DMS79 treated with DMSO at 0.1 percent for 48 hours (cell line): ENCODE data around the gene UBE2J2.

Source experiments
- DNase-seq: peaks from one replicate; lab custom pipeline; 2025; lab: John Stamatoyannopoulos, UW

The UBE2J2 gene

DNA sequence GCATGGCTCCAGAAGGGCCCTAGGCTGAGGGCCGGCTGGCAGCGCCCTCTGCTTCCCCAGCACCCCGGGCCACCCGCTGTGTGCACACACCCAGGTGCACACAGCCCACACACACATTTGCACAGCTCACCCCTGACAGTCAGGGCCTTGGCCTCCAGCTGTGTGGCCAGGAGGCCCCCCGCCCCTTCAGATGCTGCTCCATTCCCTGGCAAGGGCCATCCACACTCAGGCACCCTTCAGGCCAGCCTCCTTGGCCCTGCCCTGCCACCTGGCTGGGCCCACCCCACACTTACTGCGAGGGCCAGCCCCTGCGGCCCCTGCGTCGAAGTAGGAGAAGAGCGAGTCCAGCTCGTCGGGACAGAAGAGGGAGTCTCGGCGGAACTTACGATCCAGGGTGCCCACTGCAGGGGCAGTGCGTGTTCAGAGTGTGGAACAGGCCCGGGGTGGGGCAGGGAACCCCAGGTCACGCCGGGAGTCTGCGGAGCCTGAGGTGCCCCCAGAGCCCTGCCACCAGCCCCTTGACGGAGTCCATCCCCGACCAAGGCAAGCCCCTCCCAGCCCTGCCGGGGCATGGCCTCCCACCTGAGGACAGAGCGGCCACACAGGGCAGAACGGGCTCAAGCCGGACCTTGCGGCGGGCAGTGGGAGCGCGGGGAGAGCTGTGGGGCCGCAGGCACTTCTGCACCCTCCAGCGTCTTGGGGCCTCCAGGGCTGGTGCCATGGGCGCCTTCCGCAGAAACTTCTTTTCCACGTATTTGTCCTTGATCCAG is 21.7 kb upstream of the UBE2J2 start:
- no peak for DNase-seq

DNA sequence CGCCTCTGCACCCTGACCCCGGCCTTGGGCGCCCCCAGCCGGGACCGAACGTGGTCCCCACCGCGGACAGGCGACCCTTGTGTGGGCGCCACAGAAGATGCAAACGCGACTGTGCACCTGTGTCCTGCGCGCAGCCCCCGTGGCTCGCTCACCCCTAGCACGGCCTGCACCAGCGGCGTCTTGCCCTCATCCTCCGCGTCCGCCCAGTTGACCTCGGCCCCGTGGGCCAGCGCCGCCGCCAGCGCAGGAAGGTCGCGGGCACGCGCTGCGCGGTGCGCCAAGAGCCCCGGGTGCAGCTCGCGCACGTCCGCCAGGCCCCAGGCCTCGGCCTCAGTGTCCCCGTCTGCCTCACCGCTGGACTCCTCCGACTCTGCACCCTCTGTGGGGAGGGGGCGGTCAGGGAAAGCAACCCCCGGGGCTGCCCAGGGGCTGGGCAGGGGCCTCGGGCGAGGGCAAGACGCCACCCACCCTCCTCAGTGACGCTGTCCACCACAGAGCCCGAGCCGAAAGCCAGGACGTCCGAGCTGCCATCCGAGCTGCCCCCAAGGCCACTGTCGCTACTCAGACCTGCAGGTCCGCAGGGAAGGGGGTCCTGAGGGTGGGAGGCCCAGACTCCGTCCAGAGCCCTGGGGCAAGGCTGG is 20.7 kb upstream of the UBE2J2 start:
- no peak for DNase-seq

DNA sequence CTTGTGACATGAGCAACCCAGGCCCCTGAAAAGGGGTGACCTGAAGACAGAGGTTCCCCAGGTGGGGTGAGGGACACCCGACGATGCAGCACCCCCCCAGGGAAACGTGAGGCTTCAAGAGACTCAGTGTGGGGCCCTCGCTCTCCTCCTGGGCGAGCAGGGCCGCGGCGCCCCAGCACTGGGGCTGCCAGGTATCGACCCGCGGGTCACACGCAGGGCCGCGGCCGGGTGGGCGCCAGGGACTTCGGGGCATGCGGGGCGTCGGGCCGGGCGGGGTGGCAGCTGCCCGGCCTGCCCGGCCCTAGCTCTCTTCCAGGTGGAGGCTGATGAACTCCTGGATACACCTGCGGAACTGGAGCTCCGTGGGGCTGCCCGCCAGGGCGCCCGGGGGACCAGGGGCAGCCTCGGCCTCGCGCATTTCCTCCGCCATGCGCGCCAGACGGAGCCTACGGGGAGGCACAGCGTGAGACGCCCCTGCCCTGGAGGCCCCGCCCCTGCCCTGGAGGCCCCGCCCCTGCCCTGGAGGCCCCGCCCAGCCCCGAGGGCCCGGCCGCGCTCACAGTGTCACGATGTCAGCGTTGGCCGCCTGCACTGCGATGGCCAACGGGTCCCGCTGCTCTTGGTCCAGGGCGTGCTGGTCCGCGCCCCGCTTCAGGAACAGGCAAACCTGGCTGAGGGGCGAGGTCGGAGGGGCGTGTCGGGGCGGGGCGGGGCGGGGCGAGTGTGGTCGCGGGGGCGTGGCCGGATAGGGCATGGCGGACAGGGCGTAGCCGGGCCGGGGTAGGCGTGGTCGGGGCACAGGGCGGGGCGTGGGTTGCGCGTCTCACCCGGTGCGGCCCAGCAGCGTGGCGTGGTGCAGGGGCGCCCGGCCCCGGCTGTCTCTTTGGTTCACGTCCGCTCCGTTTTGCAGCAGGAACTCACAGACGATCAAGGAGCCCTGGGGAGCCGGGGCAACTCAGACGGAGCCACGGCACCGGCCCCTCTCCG is 19.9 kb upstream of the UBE2J2 start:
- no peak for DNase-seq

DNA sequence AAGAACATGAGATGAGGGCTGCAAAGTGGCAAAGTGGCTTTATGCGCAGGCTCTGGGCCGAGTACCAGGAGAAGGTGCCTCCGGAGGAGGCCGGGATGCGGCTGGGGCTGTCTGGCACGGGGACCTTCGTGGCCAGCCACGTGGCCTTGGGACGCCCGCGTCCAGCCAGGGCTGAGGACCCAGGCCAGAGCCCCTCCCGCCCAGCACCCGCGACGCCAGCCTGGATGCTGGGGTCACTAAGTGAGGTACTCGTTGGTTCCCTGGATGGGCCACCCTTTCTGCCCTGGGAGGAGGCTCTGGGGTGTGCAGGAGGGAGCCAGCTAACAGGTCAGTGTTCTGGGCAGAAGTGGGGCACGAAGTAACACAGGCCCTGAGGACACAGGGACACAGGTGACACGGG is 19.2 kb upstream of the UBE2J2 start:
- DNase-seq: no peak

DNA sequence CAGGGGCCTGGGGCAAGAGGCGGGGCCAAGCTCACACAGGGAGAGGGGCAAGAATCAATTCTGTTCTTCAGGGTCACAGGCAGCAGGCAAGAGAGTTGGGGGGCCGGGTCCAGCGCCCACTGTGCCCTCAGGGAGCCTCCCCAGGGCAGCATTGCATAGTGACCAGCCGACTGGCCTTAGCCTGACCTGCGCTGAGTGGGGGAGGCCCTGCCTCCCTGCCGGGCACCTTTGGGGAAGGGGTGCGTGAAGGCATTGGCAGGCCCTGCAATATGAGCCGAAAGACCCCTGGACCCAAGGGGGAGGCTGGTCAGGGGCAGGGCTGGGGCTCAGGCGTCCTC is 18.8 kb upstream of the UBE2J2 start:
- no peak for DNase-seq

DNA sequence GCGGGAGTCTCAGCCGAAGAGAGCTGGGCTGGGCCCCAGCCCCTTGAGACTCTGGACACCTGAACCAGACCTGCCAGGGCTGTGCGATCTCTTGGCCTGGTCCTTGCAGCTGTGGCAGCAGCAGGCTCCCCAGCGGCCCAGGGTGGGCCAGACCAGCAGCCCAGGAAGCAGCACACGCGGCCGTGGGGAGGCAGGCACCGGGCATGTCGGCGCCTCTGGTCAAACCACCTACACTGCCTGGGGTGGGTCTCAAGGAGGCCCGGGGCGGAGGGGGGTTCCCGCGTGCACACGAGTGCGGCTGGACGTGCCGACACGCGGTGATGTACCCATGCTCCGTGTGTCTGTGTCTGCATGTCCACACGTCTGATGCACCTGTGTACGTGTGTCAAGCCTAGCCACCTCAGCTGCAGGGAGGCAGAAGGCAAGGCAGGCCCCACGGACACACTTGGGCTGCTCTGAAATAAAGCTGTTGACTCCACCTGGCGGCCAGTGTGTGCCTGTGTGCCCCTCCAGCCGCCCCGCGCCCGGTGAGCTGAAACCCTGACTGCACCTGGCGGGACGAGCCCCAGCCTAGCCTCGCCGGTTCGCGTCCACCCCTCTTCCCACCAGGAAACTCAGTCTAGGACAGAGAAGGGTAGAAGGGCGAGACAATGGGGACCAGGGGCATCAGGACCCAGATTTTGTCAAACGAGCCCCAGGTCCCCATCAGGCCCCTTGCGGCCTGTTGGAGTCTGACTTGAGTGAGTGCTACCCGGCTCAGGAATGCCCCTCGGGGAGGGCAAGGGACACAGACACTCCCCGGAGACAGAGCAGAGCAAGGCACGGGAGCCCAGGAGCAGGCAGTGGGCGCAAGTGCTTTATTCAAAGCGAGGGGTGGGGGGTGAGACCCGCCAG is 18.1 kb upstream of the UBE2J2 start:
- DNase-seq: peak; percentile 90

DNA sequence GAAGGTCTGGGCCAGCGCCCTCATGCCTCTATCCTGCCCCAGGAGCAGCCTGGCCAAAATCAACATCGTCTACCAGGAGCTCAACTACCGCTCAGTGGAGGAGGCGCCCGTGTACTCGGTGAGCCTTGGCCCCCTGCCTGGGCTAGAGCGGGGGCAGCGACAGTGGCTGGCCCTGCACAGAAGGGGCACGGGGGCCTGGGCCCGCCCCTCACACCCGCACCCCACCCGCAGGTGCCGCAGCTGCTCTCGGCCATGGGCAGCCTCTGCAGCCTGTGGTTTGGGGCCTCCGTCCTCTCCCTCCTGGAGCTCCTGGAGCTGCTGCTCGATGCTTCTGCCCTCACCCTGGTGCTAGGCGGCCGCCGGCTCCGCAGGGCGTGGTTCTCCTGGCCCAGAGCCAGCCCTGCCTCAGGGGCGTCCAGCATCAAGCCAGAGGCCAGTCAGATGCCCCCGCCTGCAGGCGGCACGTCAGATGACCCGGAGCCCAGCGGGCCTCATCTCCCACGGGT is 17.4 kb upstream of the UBE2J2 start:
- peak; percentile 62 for DNase-seq

DNA sequence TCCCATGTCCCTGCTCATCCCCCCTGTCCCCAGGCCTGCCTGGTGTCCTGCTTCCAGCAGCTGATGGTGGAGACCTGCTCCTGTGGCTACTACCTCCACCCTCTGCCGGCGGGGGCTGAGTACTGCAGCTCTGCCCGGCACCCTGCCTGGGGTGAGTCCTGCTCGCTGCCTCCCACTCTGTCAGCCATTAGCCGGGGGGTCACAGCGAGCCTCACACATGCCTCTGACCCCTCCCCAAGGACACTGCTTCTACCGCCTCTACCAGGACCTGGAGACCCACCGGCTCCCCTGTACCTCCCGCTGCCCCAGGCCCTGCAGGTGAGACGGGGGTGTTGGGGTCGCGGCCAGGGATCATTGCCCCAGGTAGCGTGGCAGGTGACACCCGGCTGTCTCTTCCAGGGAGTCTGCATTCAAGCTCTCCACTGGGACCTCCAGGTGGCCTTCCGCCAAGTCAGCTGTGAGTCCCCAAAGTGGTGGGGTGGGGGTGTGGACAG is 16.6 kb upstream of the UBE2J2 start:
- DNase-seq: peak; percentile 35

DNA sequence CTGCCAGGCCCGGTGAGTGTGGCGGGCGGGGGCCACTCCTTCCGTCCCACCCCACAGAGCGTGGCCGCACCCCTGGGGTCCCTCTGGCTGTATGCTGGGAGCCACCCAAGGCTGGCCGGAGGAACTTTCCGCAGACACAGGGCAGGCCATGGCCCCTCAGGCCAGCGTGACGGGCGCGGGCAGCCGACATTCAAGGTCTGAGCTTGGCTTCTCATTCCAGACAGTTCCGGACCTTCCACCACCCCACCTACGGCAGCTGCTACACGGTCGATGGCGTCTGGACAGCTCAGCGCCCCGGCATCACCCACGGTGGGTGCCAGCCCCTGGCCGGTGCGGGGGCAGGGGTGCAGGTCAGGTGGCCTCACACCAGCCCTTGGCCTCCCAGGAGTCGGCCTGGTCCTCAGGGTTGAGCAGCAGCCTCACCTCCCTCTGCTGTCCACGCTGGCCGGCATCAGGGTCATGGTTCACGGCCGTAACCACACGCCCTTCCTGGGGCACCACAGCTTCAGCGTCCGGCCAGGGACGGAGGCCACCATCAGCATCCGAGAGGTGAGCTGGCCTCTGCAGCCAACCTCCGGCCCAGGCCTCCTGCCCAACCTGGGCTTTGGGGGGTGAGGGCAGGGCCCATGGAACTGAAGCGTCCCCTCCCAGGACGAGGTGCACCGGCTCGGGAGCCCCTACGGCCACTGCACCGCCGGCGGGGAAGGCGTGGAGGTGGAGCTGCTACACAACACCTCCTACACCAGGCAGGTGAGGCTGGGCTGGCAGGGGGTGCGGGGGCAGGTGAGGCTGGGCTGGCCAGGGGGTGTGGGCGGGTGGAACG is 13.8 kb upstream of the UBE2J2 start:
- DNase-seq: no peak

DNA sequence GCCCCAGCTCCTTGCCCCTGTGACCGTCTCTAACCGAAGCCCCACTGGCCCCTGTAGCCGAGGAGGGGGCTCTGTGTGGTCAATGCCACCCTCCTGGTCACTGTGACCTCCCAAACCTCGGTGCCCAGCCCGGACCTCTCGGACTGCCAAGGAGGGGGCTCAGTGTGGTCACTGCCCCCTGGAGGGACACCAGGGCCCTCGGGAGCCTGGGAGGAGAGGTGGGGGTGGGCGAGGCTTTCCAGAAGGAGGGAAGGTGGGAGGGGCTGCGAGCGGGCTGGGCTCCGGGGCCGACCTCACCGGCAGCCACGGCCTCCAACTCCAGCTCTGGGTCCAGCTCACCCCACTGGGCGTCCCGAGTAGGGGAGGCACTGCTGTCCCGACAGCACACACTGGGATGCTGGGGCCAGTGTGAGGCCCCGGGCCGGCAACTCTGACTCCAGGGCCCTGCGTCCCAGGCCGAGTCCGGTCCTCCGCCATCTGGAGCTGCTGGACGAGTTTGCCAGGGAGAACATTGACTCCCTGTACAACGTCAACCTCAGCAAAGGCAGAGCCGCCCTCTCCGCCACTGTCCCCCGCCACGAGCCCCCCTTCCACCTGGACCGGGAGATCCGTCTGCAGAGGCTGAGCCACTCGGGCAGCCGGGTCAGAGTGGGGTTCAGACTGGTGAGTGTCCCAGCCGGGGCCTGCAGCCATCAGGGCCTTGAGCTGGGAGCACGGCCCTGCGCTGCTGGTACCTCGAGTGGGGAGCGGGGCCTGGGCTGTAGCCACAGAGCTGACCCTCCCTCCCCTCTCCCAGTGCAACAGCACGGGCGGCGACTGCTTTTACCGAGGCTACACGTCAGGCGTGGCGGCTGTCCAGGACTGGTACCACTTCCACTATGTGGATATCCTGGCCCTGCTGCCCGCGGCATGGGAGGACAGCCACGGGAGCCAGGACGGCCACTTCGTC is 12.9 kb upstream of the UBE2J2 start:
- no peak for DNase-seq

DNA sequence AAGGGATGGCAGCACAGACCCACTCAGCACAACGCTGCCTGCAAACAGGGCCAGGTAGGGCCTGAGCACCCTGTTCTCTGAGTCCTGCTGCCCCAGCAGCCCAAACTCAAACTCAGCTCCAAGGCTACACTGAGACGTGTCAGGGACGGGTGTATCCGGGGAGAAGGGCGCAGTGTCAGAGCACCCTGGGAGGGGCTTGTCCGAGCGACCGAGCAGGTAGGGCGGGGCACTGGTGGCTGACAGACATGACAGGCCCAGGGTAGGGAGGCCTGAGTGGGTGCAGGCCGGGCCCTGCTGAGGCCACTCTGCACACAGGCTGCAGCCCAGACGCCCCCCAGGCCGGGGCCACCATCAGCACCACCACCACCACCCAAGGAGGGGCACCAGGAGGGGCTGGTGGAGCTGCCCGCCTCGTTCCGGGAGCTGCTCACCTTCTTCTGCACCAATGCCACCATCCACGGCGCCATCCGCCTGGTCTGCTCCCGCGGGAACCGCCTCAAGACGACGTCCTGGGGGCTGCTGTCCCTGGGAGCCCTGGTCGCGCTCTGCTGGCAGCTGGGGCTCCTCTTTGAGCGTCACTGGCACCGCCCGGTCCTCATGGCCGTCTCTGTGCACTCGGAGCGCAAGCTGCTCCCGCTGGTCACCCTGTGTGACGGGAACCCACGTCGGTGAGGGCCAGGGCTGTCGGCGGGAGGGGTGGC is 12.1 kb upstream of the UBE2J2 start:
- no peak for DNase-seq

DNA sequence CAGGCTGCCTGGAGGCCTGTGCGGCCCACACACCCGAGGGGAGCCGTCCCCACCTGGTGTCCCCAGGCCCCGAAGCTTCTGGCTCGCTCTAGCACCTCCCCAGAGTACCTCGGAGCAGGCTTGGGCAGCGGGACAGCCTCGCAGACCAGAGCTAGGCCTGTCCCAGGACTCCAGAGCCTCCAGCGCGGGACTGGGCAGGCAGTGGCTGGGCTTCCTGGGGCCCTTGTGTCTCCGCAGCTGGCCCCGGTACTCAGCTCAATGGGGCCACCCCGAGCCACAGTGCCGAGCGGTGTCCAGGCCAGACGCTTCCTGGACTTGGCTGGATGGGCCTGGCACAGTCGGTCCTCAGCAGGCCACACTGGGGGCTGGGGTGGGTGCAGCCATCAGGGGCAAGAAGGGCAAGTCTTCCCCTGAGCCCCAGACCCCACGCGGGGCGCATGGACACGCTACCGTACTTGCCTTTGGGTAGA is 11.5 kb upstream of the UBE2J2 start:
- DNase-seq: no peak

DNA sequence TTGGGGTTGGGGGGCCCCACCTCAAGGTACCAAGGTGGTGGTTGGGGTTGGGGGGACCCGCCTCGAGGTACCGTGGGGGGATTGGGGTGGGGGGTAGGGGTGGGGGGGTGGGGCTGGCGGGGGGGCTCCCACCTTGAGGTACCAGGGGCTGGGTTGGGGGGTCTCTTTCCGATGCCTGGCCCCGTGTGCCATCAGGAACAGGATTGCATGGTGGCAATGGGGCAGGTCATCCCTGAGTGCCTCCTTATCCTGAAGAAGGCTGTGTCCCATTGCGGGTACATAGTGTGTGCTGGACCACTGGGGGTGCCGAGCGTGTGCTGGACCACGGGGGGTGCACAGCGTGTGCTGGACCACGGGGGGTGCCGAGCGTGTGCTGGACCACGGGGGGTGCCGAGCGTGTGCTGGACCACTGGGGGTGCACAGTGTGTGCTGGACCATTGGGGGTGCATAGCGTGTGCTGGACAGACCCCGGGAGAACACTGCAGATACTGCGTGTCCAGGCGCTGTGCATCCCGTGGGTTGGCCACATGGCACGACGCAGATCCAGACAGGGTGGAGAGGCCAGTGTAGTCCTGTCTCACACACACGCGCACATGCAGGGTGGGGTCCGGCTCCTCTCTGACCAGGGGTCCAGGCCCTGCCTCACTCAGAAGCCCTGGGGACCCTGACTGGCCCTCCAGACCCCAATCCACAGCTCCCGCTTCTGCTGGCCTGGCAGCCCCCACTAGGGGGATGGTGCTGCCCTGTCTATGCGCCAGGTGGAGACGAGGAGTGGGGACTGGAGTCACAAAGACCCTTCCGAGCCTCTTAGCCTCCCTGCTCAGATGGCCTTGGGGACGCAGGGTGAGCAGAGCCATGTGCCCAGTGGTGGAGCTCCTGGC is 10.8 kb upstream of the UBE2J2 start:
- DNase-seq: no peak

DNA sequence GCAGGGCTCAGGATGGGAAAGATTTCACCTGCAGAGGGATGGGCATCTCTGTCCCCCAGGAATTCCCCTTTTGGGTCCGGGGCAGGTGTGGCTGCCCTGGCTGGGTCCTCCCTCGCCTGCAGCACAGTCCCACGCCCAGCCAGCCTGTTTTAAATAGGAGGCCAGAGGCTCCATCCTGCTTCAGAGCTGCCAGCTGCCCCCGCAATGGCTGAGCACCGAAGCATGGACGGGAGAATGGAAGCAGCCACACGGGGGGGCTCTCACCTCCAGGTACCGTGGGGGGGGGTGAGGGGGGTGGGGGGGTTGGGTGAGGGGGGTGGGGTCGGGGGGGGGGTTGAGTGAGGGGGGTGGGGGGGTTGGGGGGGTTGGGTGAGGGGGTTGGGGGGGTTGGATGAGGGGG is 10.2 kb upstream of the UBE2J2 start:
- no peak for DNase-seq

DNA sequence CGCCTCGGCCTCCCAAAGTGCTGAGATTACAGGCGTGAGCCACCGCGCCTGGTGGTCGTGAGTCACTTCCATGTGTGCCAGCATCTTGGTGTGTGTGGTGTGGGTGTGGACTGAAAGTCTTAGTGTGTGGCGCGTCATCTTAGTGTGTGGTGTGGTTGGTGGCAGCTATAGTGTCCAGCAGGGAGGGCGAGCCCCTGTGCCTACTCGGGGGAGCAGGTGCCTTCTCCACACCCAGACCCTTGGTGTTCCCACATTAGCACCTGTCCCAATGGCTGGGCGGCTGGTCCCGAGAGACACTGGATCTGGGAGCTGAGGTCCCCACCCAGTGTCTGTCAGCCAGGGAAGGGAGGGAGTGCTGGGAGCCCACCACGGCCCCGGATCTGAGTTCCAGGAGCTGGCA is 9.3 kb upstream of the UBE2J2 start:
- no peak for DNase-seq

DNA sequence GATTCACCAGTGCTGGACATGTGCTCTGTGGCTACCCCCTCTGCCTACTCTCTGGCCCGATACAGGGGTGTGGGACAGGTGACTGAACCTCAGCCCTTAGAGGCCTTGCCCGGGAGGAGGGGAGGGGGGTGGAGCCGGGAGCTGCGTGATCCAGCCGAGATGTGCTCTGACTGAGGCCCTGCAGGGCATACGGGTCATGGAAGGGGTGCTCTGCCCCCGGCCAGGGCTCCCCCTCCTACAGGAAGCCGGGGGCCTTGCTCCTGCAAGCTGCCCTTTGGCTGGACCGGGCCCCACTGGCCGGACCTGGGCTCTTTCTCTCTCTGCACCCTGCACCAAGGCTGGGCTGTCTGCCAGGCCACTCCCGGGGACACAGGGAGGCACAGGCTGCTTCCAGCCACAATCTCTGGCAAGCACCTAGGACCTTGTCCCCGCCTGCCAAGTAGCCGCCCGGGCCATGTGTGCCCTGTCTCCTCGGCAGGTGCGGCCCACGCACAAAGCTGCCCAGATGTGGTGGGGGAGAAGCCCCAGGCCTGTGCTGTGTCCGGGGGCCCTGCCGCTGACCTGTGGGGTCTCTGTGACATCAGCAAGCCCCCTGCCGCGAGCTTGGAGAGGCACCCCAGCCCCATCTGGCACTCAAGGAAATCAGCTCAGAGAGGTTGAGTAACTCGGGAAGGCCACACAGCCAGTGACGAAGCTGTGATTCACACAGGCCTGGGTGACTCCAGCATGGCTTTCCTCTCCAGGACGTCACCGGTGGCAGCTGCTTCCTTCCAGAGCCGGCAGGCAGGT is 8.1 kb upstream of the UBE2J2 start:
- no peak for DNase-seq
